GM21529 (cell line): Measurements from ENCODE around the gene EMC8.

ENCODE experiments used
- ATAC-seq: cut with Tn5 transposase; IDR thresholded peaks from one replicate; pipeline ENCODE4 v1.9.1; 2021; ENCODE audit not compliant: unreplicated experiment

The EMC8 gene

GRCh38 chr16:85733155-85733838 is 66.0 kb downstream of the EMC8 start:
- ATAC-seq = no peak

GRCh38 chr16:85731179-85731578 is 68.2 kb downstream of the EMC8 start:
- no peak for ATAC-seq

GRCh38 chr16:85730186-85730465 is 69.2 kb downstream of the EMC8 start:
- ATAC-seq = no peak

GRCh38 chr16:85729452-85730185 is 69.7 kb downstream of the EMC8 start:
- ATAC-seq = no peak

- no peak for ATAC-seq
These were observed 70.5 kb downstream of the EMC8 start for GRCh38 chr16:85728879-85729278.
